ENCODE results near the gene NUBP1. TPM values are rescaled to one million over a fixed set of nuclear protein-coding genes. Genes with fewer than 3 reads are reported as not detected.
A peak's percentile ranks its signal among the peaks of the same experiment; 100 is the strongest.
"Not testable (repeated sequence)": the region's sequence is repeated elsewhere in the genome, so short reads cannot be mapped to it uniquely, and the experiment has no call there.

Gene NUBP1
- total and polyA plus RNA-seq, 9 of the 15 experiments (the other 6 are each of a cell fraction or from before 2014, with no cell fraction given) = 17.2 to 55.1 (median 35.6) TPM

DNA sequence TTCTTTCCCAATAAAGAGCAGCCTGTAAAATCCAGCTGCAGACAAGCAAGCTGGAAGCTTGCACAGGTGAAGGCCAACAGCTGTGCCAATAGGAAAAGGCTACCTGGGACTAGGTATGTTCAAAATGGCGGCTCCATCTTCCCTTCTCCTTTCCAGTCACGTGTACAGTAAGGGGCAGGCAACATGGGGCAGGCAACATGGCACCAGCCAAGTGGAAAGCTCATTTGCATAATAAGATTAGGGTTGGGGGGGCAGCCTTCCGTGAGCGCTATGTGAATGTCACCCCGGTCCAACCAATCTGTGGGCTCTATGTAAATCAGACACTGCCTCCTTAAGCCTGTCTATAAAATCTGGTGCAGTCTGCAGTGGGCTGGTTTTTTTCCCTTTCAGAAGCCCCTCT, 43.7 kb downstream of the NUBP1 start (continued):
- peak; percentile 40; the same call in 1 of the 2 replicates for TF ChIP-seq PKNOX1 (IDR thresholded peaks at IDR 0.05)
- TF ChIP-seq, protein P1, sequence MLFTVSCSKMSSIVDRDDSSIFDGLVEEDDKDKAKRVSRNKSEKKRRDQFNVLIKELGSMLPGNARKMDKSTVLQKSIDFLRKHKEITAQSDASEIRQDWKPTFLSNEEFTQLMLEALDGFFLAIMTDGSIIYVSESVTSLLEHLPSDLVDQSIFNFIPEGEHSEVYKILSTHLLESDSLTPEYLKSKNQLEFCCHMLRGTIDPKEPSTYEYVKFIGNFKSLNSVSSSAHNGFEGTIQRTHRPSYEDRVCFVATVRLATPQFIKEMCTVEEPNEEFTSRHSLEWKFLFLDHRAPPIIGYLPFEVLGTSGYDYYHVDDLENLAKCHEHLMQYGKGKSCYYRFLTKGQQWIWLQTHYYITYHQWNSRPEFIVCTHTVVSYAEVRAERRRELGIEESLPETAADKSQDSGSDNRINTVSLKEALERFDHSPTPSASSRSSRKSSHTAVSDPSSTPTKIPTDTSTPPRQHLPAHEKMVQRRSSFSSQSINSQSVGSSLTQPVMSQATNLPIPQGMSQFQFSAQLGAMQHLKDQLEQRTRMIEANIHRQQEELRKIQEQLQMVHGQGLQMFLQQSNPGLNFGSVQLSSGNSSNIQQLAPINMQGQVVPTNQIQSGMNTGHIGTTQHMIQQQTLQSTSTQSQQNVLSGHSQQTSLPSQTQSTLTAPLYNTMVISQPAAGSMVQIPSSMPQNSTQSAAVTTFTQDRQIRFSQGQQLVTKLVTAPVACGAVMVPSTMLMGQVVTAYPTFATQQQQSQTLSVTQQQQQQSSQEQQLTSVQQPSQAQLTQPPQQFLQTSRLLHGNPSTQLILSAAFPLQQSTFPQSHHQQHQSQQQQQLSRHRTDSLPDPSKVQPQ (CRISPR knock-in tag; IDR thresholded peaks at IDR 0.05; ENCODE audit: borderline replicate concordance) = no peak

- H3K27me3 ChIP-seq (ENCODE audit: control insufficient read depth in 2 of 2, insufficient read depth in 2 of 2, low read length in 2 of 2) = peaks cover 12 to 15% of the 10 kb centered on the region in 2 experiments; a peak in 4 of 5 replicates
- H3K27ac ChIP-seq (ENCODE audit: extremely low read depth, low read depth, low read length); H4K20me1 ChIP-seq (replicated peaks; ENCODE audit: control insufficient read depth, insufficient read depth, low read length); H3K4me3 ChIP-seq; BruUV-seq (replicated peaks); H3K4me2 ChIP-seq (ENCODE audit: insufficient read depth, low read length); H2AFZ ChIP-seq (ENCODE audit: low read depth, low read length); in situ Hi-C loops (cut with MboI); POLR2A ChIA-PET; H3K36me3 ChIP-seq (ENCODE audit: control insufficient read depth, insufficient read depth, low read length); H3K9me1 ChIP-seq (ENCODE audit: control insufficient read depth, insufficient read depth, low read length); H3K9ac ChIP-seq (ENCODE audit: insufficient read depth in 1 of 2, low read depth in 2 of 2, low read length in 2 of 2); H3K9me3 ChIP-seq (replicated peaks; ENCODE audit: control insufficient read depth, insufficient read depth, low read depth, low read length); H3K79me2 ChIP-seq (ENCODE audit: control insufficient read depth, insufficient read depth, low read length); FAIRE-seq; CTCF ChIA-PET (ENCODE audit: low intra/inter-chr PET ratio); intact Hi-C loops (cut with micrococcal nuclease); H3K4me1 ChIP-seq (replicated peaks in 1 of 2; ENCODE audit: control insufficient read depth in 2 of 2, insufficient read depth in 2 of 2, low read length in 2 of 2); ATAC-seq: not testable (repeated sequence)
- WGBS (ENCODE audit: insufficient coverage, low coverage, missing lambda C conversion rate) = 7% methylated on average over 4 of the region's 4 CpGs
- 0 out of 6 replicates have a peak, but pooled peaks of 1 of the 3 experiments have one; percentile 11 for TF ChIP-seq CTCF (IDR thresholded peaks at IDR 0.05 in 2 of 3, conservative IDR thresholded peaks at IDR 0.05 in 1 of 3; ENCODE audit: insufficient read depth in 2 of 3, low read depth in 1 of 3, low read length in 3 of 3)
- DNase-seq (ENCODE audit: extremely low read depth in 1 of 4, low spot score in 3 of 4) = peak in 1 of 4 experiments; percentile 8
Measured at GRCh38 chr16:10788630-10789029, 45.0 kb downstream of the NUBP1 start.

Data from K562 (cell line).